CD4-positive, alpha-beta T cell treated with Interferon alpha-2 for 1 hour (primary cell): ENCODE results near the gene CHD1L.
"Not testable (repeated sequence)": the region's sequence is repeated elsewhere in the genome, so short reads cannot be mapped to it uniquely, and the experiment has no call there.

ENCODE experiments used
- DNase-seq, 2 donors: peaks; one replicate each; pipeline ENCODE4 v3.0.0-alpha.2; 2020 to 2022

CHD1L gene

GRCh38 chr1:147272042-147272441, 29.6 kb downstream of the CHD1L start:
- no peak for DNase-seq

GRCh38 chr1:147273409-147274336, 31.2 kb downstream of the CHD1L start:
- DNase-seq = peak; percentile 2 to 63

- DNase-seq = no peak
These were observed 39.5 kb downstream of the CHD1L start for GRCh38 chr1:147281950-147282349.

GRCh38 chr1:147283011-147283410, 40.5 kb downstream of the CHD1L start:
- DNase-seq = no peak

- DNase-seq = no peak
These were observed 44.8 kb downstream of the CHD1L start for GRCh38 chr1:147287133-147287865.

- DNase-seq = no peak
These were observed 49.5 kb downstream of the CHD1L start for GRCh38 chr1:147292012-147292411.

- DNase-seq = no peak
These were observed 50.3 kb downstream of the CHD1L start for GRCh38 chr1:147292631-147293251.

GRCh38 chr1:147297438-147297837, 55.0 kb downstream of the CHD1L start:
- no peak for DNase-seq

- DNase-seq = not testable (repeated sequence)
These were observed 63.3 kb downstream of the CHD1L start for GRCh38 chr1:147305803-147306202.

GRCh38 chr1:147316968-147317367, 74.5 kb downstream of the CHD1L start:
- no peak for DNase-seq

GRCh38 chr1:147326933-147327687, 84.6 kb downstream of the CHD1L start:
- not testable (repeated sequence) for DNase-seq

- no peak for DNase-seq
These were observed 91.8 kb downstream of the CHD1L start for GRCh38 chr1:147334292-147334691.

- DNase-seq = no peak
These were observed 93.8 kb downstream of the CHD1L start for GRCh38 chr1:147336291-147336690.

GRCh38 chr1:147337040-147337630, 94.7 kb downstream of the CHD1L start:
- DNase-seq = no peak

GRCh38 chr1:147338571-147338970, 96.1 kb downstream of the CHD1L start:
- no peak for DNase-seq

- no peak for DNase-seq
These were observed 98.8 kb downstream of the CHD1L start for GRCh38 chr1:147341246-147341645.
